HG02759 (cell line): ENCODE results near the gene GPN2.
"Not testable (repeated sequence)": the region's sequence is repeated elsewhere in the genome, so short reads cannot be mapped to it uniquely, and the experiment has no call there.

Experiments
- ATAC-seq: cut with Tn5 transposase; IDR thresholded peaks from one replicate; pipeline ENCODE4 v1.9.1; 2021; ENCODE audit warnings: mild to moderate bottlenecking, moderate library complexity; ENCODE audit not compliant: unreplicated experiment

The GPN2 gene

DNA sequence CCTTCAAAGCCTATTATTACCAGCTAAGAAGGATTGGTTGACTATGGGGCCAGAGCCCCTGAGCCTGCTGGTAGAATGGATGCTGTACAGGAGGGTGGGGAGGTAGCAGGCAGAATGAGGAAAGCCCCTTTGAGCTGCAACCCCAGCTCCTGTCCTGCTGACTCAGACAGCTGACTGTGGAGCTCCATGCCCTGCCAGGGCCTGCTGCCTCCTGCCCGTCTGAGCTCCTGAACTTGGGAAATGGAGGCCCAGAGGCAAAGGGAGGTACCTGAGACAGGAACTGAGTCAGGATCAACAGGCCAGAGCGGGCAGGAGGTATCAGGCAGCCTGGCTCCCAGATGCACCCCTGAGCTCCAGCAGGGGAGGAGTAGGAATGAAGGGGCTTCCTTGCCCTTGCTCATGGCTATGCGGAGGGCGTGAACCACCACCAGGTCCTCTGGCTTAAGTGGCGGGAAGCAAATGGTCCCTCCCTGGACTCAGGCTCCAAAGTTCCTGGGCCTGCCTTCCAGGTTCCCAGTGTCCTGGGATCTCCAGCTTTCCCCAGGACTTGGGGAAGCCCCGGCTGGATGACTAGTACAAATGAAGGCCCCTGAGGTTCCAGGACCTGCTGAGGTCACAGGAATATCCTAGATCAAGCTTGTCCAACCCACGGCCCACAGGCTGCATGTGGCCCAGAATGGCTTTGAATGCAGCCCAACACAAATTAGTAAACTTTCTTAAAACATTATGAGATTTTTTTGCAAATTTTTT, 31.0 kb downstream of the GPN2 start:
- no peak for ATAC-seq

DNA sequence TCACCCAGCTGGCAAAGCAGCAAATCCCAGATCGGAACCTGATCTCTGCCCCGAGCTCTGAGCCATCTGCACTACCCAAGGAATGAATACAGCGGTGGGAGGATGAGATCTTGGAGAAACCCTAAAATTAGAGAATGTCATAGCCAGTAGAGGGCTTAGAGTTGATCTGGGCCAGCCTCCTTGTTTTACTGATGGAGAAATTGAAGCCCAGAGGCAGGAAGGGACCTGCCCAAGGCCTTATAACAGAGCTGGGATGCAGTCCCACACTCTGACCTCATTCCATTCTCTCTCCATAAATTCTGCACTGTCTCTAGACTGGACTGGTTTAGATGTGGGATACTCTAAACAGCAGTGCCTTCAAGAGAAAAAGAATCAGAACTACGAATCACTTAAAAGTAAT, 31.9 kb downstream of the GPN2 start:
- no peak for ATAC-seq

DNA sequence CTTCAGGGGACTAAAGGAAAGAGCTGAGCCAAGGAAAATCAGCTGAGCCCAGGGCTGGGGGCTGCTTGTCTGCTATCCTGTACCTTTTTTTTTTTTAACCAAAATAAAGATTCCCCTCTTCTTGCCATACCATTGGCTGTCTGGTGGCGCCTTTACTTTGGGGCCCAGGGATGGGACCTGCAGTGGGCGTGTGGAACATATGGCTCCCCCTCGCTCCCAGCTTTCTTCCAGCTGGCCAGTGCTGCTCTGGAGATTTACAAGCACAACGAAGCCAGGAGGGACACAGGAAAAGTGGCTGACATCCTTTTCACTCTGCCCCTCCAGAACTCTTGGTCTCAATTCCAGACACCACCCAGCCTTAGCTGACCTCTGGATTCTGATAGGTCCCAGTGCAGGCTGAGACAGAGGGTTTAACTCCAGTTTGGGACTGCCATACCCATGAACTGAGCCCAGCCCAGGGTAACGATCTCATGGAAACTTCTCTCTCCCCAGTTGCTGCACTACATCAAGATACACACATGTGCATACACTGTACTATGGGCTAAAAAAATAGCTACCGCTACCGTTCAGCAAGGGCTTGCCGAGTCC, 32.5 kb downstream of the GPN2 start:
- ATAC-seq, result no peak

DNA sequence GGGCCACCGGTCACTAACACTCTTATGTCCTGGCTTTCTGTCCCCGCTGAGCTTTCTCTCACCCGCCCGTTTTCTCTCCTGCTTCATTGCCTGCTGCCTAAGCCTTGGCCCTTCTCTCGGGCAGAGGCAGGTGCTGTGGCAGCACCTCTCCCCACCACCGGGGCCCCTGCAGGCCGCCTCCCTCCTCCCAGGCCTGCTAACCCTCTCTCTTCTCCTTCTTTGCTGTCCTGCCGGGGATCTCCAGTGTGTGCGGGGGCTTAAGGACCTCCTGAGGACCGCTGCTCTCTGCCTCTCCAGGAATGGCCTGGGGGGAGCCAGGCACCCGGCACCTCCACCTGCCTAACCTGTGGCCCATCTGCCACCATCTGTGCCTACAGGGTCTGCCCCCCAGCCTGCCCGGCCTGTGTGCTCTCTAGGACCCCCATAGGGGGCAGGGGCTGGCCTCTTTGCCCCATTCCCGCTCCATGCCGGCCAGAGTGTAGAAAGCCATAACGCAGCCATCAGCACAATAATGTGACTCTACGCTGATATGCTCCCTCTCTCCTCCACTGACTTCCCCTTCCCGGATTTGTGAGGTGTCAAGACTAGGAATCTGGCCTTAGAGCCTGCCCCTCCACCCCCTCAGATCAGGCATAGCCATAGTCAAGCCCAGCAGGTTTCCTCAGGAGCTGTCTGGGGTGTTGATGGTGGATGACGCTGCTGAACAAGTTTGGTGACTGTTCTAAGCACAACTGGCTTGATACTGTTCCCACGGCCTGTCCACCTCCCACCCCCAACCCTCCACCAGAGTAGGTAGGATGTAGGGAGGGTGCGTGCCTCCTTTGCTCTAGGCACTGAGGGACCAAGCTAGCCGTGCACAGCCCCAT, 33.2 kb downstream of the GPN2 start:
- ATAC-seq, result no peak

DNA sequence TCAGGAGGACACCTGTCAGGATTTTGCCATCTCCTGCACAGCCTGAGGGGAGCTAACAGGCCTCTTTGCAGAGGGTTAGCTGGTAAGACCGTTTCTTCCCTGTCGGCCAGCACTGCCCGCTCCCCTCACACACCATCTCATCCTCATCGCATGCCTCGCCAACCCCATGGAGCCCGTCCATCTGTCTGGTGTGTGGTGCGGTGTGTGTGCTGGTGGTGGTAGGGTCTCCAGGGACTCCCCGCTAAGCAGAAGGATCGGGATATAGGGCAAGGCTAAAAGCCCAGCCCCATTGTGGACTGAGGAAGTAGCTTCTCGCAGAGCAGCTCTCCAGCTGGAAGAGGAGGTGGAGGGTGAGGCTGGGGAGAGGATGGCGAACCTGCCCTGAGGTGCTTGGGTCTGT, 33.9 kb downstream of the GPN2 start:
- ATAC-seq, result no peak

DNA sequence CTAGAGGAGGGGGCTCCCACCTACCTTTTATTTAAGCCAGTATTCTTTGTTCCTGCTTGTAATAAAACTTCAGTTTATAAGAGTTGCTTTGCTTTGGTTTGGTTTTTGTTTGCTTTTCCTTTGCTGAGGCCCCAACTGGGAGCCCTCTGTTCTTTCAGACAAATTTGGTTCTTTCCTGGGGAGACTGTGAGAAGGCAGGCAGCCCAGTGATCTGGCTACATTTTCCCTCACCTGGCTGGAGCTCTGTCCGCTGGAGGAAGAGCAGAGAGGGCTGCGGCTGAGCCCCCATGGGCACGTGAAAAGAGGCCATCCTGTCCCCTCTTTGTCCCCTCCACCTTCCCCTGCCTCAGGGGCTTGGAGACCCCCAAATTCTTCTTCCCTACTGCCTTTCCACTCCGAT, 34.4 kb downstream of the GPN2 start:
- no peak for ATAC-seq

DNA sequence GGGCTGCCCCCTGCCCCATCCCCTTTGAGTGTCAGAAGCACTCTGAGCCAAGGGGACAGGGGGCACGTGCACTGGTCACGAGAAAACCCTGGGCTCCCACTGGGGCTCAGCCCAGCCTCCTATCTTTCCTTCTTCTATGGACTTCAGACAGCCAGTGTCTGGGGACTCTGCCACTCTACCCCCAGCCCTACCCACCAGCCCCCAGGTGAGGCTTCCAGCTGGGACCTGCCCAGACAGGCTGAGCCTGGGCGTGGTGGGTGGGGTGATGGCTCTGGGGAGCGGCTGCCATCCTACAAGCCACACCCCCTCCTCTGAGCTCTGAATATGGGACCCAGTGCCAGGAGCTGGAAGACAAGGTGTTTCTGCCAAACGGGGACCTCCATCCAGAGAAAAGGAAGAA, 35.2 kb downstream of the GPN2 start:
- no peak for ATAC-seq

DNA sequence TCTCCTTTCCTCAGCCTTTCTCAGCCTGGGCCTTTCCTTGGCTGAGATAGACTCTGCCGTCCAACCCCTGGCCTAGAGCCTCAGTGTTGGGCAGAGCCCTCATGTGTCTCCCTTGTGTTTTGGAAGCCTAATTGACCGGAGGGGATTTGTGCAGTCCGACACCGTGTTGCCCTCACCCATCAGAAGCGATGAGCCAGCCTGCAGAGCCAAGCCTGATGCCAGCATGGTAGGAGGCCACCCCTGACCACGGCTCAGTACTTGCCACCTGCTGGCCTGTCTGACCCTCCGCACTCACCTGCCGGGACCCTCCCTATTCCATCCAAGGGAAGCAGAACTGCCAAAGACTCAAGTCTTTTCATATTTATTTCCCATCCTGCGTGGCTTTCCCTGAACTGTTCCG, 36.5 kb downstream of the GPN2 start:
- ATAC-seq, result no peak

DNA sequence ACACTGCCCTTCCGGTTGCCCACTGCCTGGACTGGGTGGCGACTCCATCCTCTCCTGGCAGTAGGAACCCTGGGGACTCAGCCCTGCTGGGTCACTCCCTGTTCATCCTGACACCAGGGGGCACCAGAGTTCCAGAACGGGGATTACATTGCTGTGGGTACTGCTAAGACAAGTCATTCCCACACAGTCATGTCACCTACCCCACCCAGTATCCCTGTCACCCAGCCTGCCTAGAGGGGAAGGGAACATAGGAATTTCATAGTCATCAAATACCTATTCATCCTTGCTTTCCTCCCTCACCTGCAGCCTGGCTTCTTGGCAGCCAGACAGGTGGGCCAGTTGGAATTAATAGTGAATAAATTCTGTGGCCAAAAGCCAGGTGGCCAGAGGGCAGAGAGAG, 36.9 kb downstream of the GPN2 start:
- ATAC-seq, result no peak

DNA sequence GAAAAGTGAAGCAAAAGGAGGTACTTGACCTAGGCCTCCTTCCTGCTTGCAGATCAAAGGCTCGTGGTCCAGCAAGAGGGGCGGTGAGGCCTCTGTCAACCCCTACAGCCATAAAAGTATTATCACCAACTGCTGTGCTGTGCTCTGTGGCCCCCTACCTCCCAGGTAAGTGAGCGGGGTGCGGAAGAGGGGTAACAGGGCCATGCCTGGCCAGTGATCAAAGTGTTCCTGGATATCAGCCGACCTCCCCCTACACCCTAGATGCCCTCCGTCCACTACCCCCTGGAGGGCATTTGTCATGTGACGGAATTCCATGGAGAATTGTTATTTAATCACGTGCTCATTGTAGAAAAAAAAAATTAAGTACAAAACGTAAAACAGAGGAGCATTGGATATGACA, 37.4 kb downstream of the GPN2 start:
- ATAC-seq, result no peak

DNA sequence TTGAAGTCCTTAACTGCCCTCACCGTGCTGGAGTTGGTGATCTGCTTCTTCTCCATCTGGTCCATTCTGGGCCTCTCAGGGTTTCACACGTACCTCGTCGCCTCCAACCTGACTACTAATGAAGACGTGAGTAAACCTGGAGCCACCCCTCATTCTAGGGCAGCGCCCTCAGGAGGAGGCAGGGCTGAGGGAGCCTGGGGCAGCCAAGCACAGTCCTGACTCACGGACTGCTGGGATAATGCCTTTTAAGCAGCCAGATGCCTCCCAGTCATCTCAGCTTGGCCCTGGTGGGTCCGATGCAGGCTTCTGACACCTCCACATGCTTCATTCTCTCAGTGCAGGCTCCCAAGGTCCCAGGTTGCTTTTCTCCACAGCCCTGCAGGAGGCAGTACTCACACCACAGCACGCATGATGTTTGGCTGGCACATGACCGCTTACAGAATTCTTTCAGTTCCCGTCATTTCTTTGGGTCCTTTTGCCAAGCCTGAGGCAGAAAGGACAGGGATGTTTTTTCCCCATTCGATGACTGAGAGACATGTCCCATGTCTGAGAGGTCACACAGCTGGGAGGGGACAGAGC, 38.9 kb downstream of the GPN2 start:
- ATAC-seq, result no peak

DNA sequence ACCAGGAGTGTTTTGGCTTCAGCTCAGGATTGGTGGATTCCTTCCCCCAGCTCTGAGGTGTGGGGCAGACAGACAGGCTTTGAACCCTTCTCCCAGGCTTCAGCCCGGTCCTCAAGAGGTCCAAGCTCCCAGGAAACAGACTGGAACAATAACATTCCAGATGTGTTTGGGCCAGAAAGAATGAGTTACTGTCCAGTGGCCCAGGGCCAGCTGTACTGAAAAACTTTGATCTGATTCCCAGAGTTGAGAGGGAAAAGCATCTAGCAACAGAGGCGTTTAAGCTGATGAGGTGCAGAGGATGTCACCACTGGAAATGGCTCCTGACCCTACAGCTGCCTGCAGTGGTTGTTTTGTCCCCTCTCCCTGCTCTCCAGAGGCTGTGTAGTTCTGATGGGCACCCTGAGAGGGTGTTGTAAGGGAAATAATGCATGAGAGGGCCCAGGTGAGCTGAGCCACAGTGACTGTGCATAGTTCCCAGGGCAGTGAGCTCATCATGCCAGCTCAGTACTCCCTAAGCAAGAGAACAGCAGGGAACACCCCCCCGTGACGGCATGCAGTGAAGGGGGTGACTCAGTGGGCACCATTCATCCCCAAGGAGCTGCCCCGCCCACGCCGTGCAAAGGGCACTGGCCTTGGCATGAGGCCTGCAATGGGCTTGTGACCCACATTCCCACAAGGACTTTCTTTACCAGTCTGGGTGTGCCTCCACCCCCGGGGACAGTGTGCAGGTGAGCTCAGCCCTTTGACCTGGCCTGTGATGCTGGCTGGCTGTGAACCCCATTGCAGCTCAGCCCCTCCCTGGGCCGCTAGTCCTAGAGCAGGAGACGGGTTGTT, 40.9 kb downstream of the GPN2 start:
- no peak for ATAC-seq

DNA sequence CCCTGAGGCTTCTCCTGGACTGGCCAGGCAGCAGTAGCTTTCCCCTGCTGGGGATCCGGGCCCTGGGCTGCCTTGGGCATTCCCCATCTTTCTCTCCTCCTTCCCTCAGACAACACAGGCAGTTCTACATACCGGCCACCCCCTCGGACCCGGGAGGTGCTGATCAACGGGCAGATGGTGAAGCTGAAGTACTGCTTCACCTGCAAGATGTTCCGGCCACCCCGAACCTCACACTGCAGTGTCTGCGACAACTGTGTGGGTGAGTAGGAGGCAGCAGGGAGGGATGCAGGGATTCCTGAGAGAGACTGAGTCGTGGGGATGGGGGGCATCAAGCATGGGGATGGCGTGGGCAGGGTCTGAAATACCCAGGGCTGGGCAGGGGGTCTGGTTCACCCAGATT, 41.6 kb downstream of the GPN2 start:
- no peak for ATAC-seq

DNA sequence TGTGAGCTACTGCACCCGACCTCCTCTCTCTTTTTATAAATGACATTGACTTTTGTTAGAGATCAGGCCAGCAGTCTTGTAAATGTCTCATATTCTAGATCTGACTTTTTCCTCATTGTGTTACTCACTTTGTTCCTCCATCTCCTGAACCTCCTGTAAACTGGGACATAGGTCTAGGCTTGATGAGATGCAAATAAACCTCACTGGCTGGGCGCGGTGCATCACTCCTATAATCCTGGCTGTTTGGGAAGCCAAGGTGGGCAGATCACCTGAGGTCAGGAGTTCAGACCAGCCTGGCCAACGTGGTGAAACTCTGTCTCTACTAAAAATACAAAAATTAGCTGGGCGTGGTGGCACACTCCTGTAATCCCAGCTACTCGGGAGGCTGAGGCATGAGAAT, 42.3 kb downstream of the GPN2 start:
- ATAC-seq, result not testable (repeated sequence)

DNA sequence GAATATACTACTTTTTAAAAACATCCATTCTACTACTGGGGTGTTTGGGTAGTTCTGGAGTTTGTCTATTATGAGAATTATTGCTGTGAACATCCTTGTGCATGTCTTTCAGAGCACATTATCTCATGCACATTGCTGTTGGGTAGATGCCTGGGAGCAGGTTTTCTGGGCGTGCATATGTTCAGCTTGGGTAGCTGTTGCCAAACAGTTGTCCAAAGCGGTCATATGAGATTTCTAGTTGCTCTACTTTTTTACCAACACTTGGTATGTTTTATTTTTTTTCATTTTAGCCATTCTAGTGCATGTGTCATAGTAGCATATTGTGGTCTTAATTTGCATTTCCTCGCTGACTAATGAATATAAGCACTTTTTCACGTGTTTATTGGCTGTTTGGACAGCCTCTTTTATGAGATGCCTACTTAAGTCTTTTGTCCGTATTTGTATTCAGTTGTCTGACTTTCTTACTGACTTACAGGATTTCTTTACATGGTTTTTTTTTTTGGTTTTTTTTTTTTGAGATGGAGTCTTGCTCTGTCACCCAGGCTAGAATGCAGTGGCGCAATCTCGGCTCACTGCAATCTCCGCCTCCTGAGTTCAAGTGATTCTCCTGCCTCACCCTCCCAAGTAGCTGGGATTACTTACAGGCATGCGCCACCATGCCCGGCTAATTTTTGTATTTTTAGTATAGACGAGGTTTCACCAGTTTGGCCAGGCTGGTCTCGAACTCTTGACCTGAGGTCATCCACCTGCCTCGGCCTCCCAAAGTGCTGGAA, 45.5 kb downstream of the GPN2 start:
- no peak for ATAC-seq

DNA sequence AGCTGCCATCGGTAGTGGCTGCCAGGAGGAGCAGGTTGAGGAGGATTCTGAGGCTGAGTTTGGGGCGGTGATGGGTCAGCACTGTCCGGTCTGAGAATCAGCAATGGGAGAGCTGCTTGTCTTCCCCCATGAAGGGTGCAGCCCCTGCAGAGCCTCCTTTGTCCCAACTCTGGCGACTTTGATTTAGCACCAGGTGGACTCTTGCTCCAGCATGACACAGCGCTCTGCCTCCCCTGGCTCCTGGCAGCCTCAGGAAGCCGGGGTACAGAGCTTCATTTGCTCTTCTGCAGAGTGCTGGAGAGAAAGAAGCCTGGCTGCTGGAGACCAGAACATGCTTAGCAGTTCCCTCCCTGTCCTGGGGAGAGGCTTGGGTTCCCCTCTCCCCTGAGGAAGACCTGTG, 50.3 kb downstream of the GPN2 start:
- ATAC-seq, result no peak

DNA sequence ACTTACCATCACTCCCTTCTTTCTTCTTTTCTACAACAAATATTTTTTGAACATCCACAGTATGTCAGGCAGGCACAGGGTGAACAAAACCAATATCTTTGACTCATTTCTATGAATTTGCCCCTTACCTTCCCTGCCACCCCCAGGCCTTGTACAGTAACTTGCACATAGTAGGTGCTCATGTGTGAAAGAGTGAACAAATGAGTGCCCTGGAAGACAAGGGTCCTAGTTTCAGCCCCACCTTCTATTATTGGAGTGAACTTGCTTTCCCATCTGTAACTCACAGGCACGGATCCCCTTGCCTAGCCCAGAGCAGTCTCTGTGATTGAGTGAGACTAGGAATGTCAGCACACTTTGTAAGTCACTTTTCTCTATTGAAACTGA, 50.8 kb downstream of the GPN2 start:
- ATAC-seq, result peak; percentile 4

DNA sequence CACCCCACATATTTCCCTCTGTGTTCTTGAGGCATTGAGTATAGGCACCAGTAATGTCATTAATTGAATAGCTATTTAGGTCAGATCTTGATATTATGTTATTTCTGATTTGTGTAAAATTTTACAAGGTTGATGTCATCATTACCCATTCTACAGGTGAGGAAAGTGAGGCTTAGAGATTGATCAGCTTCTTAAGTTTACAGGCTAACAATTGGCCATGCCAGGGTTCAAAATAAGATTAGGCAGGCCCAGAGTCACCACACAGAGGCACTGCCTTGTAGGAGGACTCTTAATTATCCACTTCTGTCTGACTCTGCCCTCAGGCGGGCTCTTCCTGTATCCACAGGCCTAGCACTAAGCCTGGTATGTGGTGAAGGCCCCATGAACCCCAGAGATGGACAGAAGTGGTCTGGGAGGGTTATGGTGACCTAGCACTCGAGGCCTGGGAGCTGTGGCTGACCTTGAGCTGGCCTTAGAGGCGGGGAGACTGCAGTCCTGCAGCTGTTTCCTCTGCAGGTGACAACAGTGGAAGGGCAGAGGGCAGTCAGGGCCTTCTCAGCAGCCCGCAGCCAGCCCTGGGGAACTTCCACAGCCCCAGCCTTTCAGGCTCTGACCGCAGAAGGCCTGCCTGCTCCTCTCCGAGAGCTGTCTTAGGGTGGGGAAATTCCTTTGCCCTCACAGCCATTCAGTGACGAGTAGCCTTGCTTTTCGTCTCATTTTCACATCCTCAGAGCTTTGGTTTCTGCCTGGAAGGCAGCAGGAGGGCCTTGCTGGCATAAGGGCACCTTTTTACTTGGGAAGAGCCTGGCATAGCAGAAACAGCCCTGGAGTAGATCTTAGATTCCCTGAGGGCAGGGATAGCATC, 51.4 kb downstream of the GPN2 start:
- ATAC-seq, result peak; percentile 95

DNA sequence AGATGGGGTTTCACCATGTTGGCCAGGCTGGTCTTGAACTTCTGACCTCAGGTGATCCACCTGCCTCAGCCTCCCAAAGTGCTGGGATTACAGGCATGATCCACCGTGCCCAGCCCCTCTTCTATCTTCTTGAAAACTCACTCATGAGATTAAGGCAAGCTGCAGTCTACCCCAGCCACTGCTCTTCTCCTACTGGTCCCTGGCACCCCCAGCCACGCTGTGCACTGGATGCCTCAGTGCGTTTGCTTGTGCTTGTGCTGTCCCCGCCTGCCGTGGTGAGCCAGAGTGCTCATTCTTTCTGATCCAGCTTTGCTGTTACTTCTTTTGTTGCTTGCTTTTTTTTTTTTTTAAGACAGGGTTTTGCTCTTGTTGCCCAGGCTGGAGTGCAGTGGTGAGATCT, 52.4 kb downstream of the GPN2 start:
- ATAC-seq, result not testable (repeated sequence)
